IPS-18a (cell line): ENCODE data around the gene SP8.

Experiments
- H3K27ac ChIP-seq: one replicate; pipeline ENCODE4 v1.5.1; 2013; ENCODE audit warnings: low read length
- H3K27me3 ChIP-seq: one replicate; pipeline ENCODE4 v1.6.1; 2013; ENCODE audit warnings: mild to moderate bottlenecking, low read length; ENCODE audit not compliant: control insufficient read depth, insufficient read depth
- H3K36me3 ChIP-seq: one replicate; pipeline ENCODE4 v1.6.1; 2013; ENCODE audit warnings: low read depth, low read length; ENCODE audit not compliant: control insufficient read depth
- H3K4me1 ChIP-seq: one replicate; pipeline ENCODE4 v1.6.1; 2013; ENCODE audit warnings: low read depth, low read length; ENCODE audit not compliant: control insufficient read depth
- H3K4me3 ChIP-seq: one replicate; pipeline ENCODE4 v1.5.1; 2013; ENCODE audit warnings: low read length
- H3K9ac ChIP-seq: one replicate; pipeline ENCODE4 v1.6.1; 2013; ENCODE audit warnings: mild to moderate bottlenecking, low read length, moderate library complexity
- H3K9me3 ChIP-seq: one replicate; pipeline ENCODE4 v1.6.1; 2013; ENCODE audit warnings: low read depth, low read length; ENCODE audit not compliant: control insufficient read depth

SP8 gene

GRCh38 chr7:20793694-20794394 is 7.2 kb upstream of the SP8 start:
- H3K4me3 ChIP-seq = peak overlapping the region; percentile 42
- H3K27ac ChIP-seq = no peak overlapping the region
- H3K9me3 ChIP-seq = no peaks in the 10 kb centered on the region
- peaks cover 87% of the 10 kb centered on the region for H3K27me3 ChIP-seq
- H3K36me3 ChIP-seq = no peaks in the 10 kb centered on the region
- peaks cover 66% of the 10 kb centered on the region for H3K4me1 ChIP-seq
- H3K9ac ChIP-seq = no peak overlapping the region

DNA sequence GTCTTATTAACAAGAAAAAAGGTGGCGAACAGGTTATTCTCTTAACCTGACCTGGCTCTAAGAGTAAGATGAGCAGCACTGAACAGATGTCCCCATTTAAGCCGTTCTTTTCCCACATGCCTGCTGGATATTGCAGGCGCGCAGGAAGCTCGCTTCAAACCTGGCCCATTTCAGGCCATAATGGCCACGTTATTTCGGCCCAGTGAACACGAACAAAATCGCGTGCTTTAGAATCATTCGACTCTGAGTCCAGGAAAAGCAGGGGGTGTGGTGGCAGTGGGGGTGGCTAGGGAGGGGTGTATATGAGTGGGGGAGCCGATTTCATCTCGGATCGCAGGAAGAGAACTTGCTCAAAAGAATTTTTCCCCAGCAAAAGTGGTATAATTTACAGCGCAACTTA is 6.6 kb upstream of the SP8 start:
- Histone ChIP-seq H3K4me1 (peaks cover 72% of the 10 kb centered on the region), H3K36me3 (no peaks in the 10 kb centered on the region), H3K9ac (no peak overlapping the region), H3K27me3 (peaks cover 93% of the 10 kb centered on the region), H3K27ac (no peak overlapping the region), H3K4me3 (peak overlapping the region; percentile 42), H3K9me3 (no peaks in the 10 kb centered on the region)

DNA sequence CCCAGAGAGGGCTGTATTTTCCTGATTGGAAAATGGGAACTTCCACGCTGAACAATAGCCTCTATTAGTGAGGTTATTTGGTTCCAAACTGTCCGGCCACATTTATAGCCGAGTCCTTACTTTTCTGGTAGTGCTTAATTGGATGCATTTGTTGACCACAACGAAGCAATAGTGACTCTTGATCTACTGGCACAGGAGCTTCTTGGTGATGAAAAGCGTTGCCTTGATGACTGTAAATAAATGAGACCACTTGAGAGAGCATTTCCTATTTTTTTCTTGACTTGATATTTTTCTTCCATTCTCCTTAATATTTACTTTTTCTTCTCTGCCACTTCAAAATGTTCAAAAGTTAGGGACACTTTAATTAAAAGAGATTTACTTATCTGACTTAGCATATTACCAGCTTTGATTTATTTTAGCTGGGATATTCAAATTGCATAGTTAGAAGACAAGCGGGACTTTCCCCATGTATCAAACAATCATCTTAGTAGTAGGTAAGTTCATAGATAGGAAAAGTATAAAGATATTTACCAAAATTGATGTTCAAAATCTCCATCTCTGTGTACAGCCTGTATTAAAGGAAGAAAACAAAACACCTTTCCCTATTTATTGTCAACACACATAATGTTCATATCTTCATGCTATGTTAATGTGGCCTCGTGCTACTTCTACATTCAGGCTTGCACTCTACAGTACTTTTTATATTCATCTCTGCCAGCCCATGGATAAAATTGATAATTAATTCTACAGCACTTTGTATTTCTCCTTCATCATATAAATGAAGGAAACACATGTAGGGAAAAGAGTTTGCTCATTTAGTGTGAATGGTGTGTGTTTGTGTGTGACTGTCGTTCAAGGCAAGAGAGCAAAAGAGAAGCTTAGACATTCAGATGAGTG is 5.1 kb upstream of the SP8 start:
- H3K9ac ChIP-seq = no peak overlapping the region
- no peaks in the 10 kb centered on the region for H3K9me3 ChIP-seq
- H3K27me3 ChIP-seq = peaks cover 89% of the 10 kb centered on the region
- H3K4me1 ChIP-seq = peaks cover 71% of the 10 kb centered on the region
- H3K27ac ChIP-seq = no peak overlapping the region
- peak overlapping the region; percentile 64 for H3K4me3 ChIP-seq
- no peaks in the 10 kb centered on the region for H3K36me3 ChIP-seq

GRCh38 chr7:20790375-20790774 is 3.7 kb upstream of the SP8 start:
- Histone ChIP-seq H3K4me1 (peaks cover 66% of the 10 kb centered on the region), H3K27me3 (peaks cover 88% of the 10 kb centered on the region), H3K9me3 (no peaks in the 10 kb centered on the region)

DNA sequence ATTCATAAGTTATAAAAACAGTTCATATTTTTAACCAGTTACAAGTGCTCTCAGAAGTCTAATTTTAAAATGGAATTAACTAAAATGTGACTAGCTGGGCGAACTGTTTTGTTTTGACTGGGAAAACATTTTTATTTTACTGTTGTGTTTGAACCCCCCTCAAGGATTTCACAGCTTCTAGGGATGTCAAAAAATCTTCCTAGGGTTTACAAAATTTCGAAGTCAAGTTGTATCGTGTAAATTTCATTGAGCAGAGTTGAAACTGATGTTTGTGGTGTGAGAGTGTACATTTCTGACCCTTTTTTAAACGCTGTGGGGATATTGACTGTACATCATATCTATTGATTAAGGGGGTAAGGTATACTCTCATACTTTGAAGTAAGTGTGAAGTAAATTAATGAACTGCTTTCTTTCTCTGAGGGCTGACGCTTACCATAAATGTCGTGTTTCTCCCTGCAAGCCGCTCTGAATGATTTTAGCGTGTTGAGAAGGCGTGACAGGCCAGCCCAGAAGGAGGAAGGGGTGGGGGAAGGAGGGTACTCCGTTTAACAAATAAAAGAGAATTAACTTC is 1.8 kb upstream of the SP8 start:
- Histone ChIP-seq H3K27me3 (peaks cover 80% of the 10 kb centered on the region), H3K4me3 (peak overlapping the region; percentile 70), H3K9ac (no peak overlapping the region), H3K9me3 (no peaks in the 10 kb centered on the region), H3K27ac (no peak overlapping the region), H3K4me1 (peaks cover 54% of the 10 kb centered on the region), H3K36me3 (no peaks in the 10 kb centered on the region)

More at GRCh38 chr7:20790375-20790774, 3.7 kb upstream of the SP8 start:
- no peaks in the 10 kb centered on the region for H3K36me3 ChIP-seq
- H3K27ac ChIP-seq = no peak overlapping the region
- peak overlapping the region; percentile 64 for H3K4me3 ChIP-seq
- no peak overlapping the region for H3K9ac ChIP-seq

DNA sequence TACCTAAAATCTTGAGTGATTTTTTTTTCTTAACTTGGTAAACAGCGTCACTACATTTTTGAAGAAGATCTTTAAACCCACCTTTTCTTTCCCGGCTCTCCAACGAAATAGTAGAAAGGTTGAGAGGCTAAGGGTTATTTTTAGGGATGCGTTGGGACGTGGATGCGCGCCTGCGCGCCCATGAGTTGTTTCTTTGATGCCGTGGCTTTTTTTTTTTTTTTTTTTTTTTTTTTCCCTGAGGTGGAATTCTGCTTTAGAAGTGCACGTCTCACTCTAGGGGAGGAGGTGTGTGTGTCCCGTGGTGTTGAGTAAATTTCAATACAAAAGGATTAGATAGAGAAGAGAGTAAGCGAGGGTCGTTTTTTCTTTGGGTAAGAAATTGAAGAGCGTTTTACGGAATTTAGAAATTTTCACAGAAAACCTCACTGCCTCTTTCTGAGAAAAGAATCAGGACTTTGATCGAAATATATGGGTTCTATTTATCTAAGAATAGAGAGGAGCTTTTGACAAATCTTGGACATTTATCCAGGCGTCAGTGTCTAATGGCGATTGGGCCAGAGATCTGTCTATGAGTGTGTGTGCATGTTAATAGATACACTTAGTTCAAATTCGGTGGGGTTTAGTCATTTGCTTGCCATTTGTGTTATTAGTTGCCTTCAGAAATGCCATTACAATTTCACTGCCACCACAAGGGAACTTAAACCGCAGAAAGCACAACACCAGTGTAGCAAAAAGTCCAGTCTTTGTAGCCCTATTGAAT is 1.2 kb upstream of the SP8 start:
- Histone ChIP-seq H3K27ac (no peak overlapping the region), H3K4me3 (peak overlapping the region; percentile 70), H3K9ac (peak overlapping the region; percentile 13), H3K4me1 (peaks cover 47% of the 10 kb centered on the region), H3K27me3 (peaks cover 74% of the 10 kb centered on the region), H3K9me3 (no peaks in the 10 kb centered on the region), H3K36me3 (no peaks in the 10 kb centered on the region)

DNA sequence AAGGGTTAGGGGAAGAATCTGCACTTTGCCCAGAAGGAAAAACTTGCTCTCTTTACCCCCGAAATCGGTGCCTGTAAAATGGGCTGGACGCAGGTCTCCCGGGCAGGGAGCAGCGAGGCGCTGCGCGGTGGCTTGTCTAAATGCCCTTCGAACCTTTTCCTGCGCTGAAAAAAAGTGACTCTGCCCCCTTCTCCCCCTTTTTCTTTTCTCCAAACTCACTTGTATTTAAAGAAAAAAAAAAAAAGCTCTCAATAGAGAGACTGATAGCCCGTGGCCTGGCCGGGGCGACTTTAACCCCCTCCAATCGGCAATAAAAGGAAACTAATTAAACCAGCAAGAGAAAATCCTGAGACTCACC is 286 bp downstream of the SP8 start:
- no peak overlapping the region for H3K27ac ChIP-seq
- no peaks in the 10 kb centered on the region for H3K9me3 ChIP-seq
- H3K4me3 ChIP-seq = peak overlapping the region; percentile 70
- H3K4me1 ChIP-seq = peaks cover 46% of the 10 kb centered on the region
- H3K27me3 ChIP-seq = peaks cover 59% of the 10 kb centered on the region
- peak overlapping the region; percentile 73 for H3K9ac ChIP-seq
- H3K36me3 ChIP-seq = no peaks in the 10 kb centered on the region

DNA sequence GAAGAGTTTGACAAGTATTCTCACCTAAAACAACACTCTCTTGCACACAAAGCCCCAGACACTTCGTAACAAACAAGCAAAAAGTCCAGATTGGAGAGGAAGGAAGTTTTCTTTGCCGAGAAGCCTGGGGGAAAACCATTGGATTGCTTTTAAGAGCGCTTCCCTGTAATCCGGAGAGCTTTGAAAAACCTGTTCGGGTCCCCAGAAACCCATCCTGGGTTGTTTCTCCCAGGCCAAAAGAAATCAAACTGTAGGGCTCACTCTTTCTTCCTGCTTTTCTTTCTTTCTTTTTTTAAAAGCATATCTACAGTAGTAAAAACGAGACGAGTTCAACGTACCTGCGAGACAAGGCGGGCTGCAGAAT is 655 bp downstream of the SP8 start:
- Histone ChIP-seq H3K9me3 (no peaks in the 10 kb centered on the region), H3K36me3 (no peaks in the 10 kb centered on the region), H3K4me3 (peak overlapping the region; percentile 70), H3K4me1 (peaks cover 45% of the 10 kb centered on the region), H3K27ac (no peak overlapping the region), H3K27me3 (peaks cover 56% of the 10 kb centered on the region), H3K9ac (peak overlapping the region; percentile 73)

DNA sequence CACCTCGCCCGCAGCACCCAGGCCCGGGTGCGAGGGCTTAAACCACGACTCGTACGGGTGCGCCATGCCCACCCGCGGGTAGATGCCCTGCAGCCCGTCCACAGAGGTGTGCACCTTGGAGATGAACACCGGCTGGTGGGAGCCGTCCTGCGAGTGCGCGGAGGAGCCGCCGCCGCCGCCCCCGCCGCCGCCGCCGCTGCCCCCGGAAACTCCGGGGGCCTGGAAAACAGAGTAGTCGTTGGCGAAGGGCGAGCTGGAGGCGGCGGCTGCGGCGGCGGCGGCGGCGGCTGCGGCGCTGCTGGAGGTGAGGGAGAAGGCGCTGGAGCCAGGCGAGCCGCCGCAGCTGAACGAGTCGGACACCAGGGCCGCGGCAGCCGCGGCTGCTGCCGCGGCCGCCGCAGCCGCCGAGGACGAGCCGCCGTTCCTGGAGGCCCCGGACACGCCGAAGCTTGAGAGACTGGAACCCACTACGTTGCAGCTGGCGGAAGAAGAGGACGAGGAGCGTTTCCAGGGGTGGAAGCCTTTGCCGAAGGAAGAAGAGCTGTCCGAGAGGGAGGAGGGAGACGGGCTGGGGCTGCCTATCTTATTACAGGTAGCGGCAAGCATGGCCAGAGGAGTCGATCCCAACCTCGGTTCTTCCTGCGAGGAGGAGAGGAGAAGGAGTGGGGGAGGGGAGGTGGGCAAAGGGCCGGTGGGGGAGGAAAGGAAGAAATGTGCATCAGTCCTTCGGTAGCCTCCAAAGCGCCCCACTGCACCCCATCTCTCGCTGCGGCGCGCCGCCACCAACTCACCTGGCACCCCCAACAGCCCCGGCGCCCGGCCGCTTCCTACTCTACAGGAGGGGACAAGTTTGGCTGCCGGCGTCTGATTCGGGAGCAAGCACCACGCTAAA is 1.3 kb downstream of the SP8 start:
- H3K4me1 ChIP-seq = peaks cover 49% of the 10 kb centered on the region
- H3K4me3 ChIP-seq = peak overlapping the region; percentile 70
- no peaks in the 10 kb centered on the region for H3K36me3 ChIP-seq
- no peaks in the 10 kb centered on the region for H3K9me3 ChIP-seq
- H3K9ac ChIP-seq = peak overlapping the region; percentile 73
- peaks cover 52% of the 10 kb centered on the region for H3K27me3 ChIP-seq
- no peak overlapping the region for H3K27ac ChIP-seq

- Histone ChIP-seq H3K9me3 (no peaks in the 10 kb centered on the region), H3K27me3 (peaks cover 52% of the 10 kb centered on the region), H3K36me3 (no peaks in the 10 kb centered on the region), H3K4me1 (peaks cover 48% of the 10 kb centered on the region), H3K4me3 (peak overlapping the region; percentile 70), H3K27ac (no peak overlapping the region), H3K9ac (peak overlapping the region; percentile 73)
Observed at GRCh38 chr7:20784388-20785156, 2.1 kb downstream of the SP8 start.
